Glomerular visceral epithelial cell (primary cell): ENCODE measurements around the gene IFRD1.

Source experiments
- DNase-seq: peaks from one replicate; pipeline ENCODE4 v3.0.0-alpha.2; 2016; ENCODE audit errors: extremely low spot score

IFRD1 gene

GRCh38 chr7:112449902-112450806 is at the start of gene IFRD1:
Gene IFRD1, plus strand, starts transcription at chr7:112450460. Its CDS starts 229 bp downstream, at chr7:112450689.
- peak; percentile 97 for DNase-seq

- no peak for DNase-seq
These were observed 45.9 kb upstream of the IFRD1 start for GRCh38 chr7:112404321-112404720.

GRCh38 chr7:112405286-112405685 is 45.0 kb upstream of the IFRD1 start:
- DNase-seq = no peak

GRCh38 chr7:112407261-112407660 is 43.0 kb upstream of the IFRD1 start:
- DNase-seq = no peak

GRCh38 chr7:112410092-112410491 is 40.2 kb upstream of the IFRD1 start:
- no peak for DNase-seq

- peak; percentile 33 for DNase-seq
These were observed 39.0 kb upstream of the IFRD1 start for GRCh38 chr7:112411186-112411795.

GRCh38 chr7:112414855-112415490 is 35.3 kb upstream of the IFRD1 start:
- DNase-seq = peak; percentile 47

- DNase-seq = no peak
These were observed 34.1 kb upstream of the IFRD1 start for GRCh38 chr7:112416127-112416526.

GRCh38 chr7:112419543-112420130 is 30.6 kb upstream of the IFRD1 start:
- DNase-seq = no peak

- DNase-seq = no peak
These were observed 29.9 kb upstream of the IFRD1 start for GRCh38 chr7:112420236-112420861.

GRCh38 chr7:112421666-112422486 is 28.4 kb upstream of the IFRD1 start:
- no peak for DNase-seq

GRCh38 chr7:112422842-112423496 is 27.3 kb upstream of the IFRD1 start:
- peak; percentile 67 for DNase-seq

GRCh38 chr7:112423987-112424386 is 26.3 kb upstream of the IFRD1 start:
- DNase-seq = no peak

- no peak for DNase-seq
These were observed 22.3 kb upstream of the IFRD1 start for GRCh38 chr7:112427984-112428383.

- no peak for DNase-seq
These were observed 21.5 kb upstream of the IFRD1 start for GRCh38 chr7:112428715-112429114.

- no peak for DNase-seq
These were observed 19.6 kb upstream of the IFRD1 start for GRCh38 chr7:112430649-112431048.

- DNase-seq = no peak
These were observed 18.5 kb upstream of the IFRD1 start for GRCh38 chr7:112431803-112432202.

- no peak for DNase-seq
These were observed 17.0 kb upstream of the IFRD1 start for GRCh38 chr7:112433289-112433688.

GRCh38 chr7:112437072-112437471 is 13.2 kb upstream of the IFRD1 start:
- peak; percentile 25 for DNase-seq

- no peak for DNase-seq
These were observed 10.8 kb upstream of the IFRD1 start for GRCh38 chr7:112439476-112439875.
